IPS-18a (cell line): ENCODE data around the gene UTY.

Experiments used
- H3K27ac ChIP-seq: one replicate; pipeline ENCODE4 v1.5.1; 2013; ENCODE audit warnings: low read length
- H3K27me3 ChIP-seq: one replicate; pipeline ENCODE4 v1.6.1; 2013; ENCODE audit warnings: mild to moderate bottlenecking, low read length; ENCODE audit not compliant: control insufficient read depth, insufficient read depth
- H3K36me3 ChIP-seq: one replicate; pipeline ENCODE4 v1.6.1; 2013; ENCODE audit warnings: low read depth, low read length; ENCODE audit not compliant: control insufficient read depth
- H3K4me1 ChIP-seq: one replicate; pipeline ENCODE4 v1.6.1; 2013; ENCODE audit warnings: low read depth, low read length; ENCODE audit not compliant: control insufficient read depth
- H3K4me3 ChIP-seq: one replicate; pipeline ENCODE4 v1.5.1; 2013; ENCODE audit warnings: low read length
- H3K9ac ChIP-seq: one replicate; pipeline ENCODE4 v1.6.1; 2013; ENCODE audit warnings: mild to moderate bottlenecking, low read length, moderate library complexity
- H3K9me3 ChIP-seq: one replicate; pipeline ENCODE4 v1.6.1; 2013; ENCODE audit warnings: low read depth, low read length; ENCODE audit not compliant: control insufficient read depth

The UTY gene

GRCh38 chrY:13205214-13205613, 274.6 kb downstream of the UTY start:
- Histone ChIP-seq H3K9ac (no peak overlapping the region), H3K4me1 (no peaks in the 10 kb centered on the region), H3K27me3 (no peaks in the 10 kb centered on the region), H3K36me3 (no peaks in the 10 kb centered on the region), H3K4me3 (no peak overlapping the region), H3K27ac (no peak overlapping the region), H3K9me3 (no peaks in the 10 kb centered on the region)
